PC-3 (cell line): ENCODE data around the gene FEN1.

Source experiments
- CTCF ChIP-seq: fragments of 300-600 bp; sonication (generic); conservative IDR thresholded peaks from 2 replicates; pipeline ENCODE4 v1.5.1; 2017; ENCODE audit warnings: antibody characterized with exemption, low read depth, mild to moderate bottlenecking, low read length
- EZH2phosphoT487 ChIP-seq: fragments of 300-600 bp; sonication (generic); IDR thresholded peaks from 2 replicates; pipeline ENCODE4 v1.6.1; 2018; ENCODE audit warnings: mild to moderate bottlenecking, antibody characterized with exemption, low read length, borderline replicate concordance

GRCh38 chr11:61816736-61817455 lies 24.2 kb downstream of the FEN1 start, which contains the start of gene FADS1:
- peak; percentile 69 for TF ChIP-seq CTCF
- no peak for TF ChIP-seq EZH2phosphoT487
